Astrocyte (in vitro differentiated cells and primary cell): ENCODE results near the gene SHROOM3.

Experiments
- CTCF ChIP-seq: IDR thresholded peaks from 2 replicates; pipeline ENCODE4 v1.5.1; 2011; ENCODE audit warnings: low read depth, mild to moderate bottlenecking, inconsistent platforms, low read length, moderate library complexity; ENCODE audit not compliant: insufficient read depth
- EZH2 ChIP-seq: IDR thresholded peaks from 2 replicates; pipeline ENCODE4 v1.6.1; 2012; ENCODE audit warnings: mild to moderate bottlenecking, low read length, inconsistent platforms; ENCODE audit not compliant: insufficient read depth

GRCh38 chr4:76470532-76470931 lies 35.5 kb downstream of the SHROOM3 start:
- TF ChIP-seq CTCF (no peak), EZH2 (no peak)
